Muscle of arm (tissue), 12 donors: ENCODE results near the gene TMEM94. TPM values are rescaled to one million over a fixed set of nuclear protein-coding genes. Genes with fewer than 3 reads are reported as not detected.

ENCODE experiments used
- DNase-seq: peaks from one replicate; pipeline ENCODE4 v3.0.0-alpha.2; 2013
- polyA plus RNA-seq, 12 donors: library from polyadenylated mRNA; unstranded; fragments of 120-200 nt; gene quantifications; one replicate each; pipeline ENCODE4 v1.2.1, GENCODE V29; 2013; ENCODE audit not compliant: insufficient read length in 12 of 12

Gene TMEM94
- polyA plus RNA-seq, 12 donors, result 43.9 to 87.2 (median 57.4) TPM; not detected in 1

DNA sequence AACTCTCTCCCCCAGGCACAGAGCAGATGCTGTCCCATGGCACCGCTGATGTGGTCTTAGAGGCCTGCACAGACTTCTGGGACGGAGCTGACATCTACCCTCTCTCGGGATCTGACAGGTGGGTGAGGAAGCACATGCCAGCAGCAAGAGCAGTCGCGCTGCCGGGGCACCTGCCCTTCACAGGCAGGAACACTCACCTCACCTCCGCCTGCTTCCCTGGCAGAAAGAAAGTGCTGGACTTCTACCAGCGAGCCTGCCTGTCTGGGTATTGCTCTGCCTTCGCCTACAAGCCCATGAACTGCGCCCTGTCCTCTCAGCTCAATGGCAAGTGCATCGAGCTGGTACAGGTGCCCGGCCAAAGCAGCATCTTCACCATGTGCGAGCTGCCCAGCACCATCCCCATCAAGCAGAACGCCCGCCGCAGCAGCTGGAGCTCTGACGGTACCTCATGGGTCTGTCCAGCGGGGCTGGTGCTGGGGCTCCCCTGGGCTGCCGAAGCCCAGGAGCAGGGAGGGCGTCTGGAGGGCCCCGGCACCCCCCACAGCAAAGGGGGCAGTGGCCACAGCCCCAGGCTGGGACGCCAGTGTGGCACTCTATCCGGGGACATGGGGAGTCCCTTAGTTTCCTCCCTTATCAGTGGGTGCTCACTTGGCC is 37.2 kb downstream of the TMEM94 start:
- no peak for DNase-seq

GRCh38 chr17:75494326-75494877 is 38.0 kb downstream of the TMEM94 start:
- no peak for DNase-seq

- no peak for DNase-seq
These were observed 39.6 kb downstream of the TMEM94 start for GRCh38 chr17:75496005-75496404.

GRCh38 chr17:75498039-75498725 is 41.7 kb downstream of the TMEM94 start:
- DNase-seq, result no peak

GRCh38 chr17:75498726-75499213 is 42.3 kb downstream of the TMEM94 start:
- no peak for DNase-seq

DNA sequence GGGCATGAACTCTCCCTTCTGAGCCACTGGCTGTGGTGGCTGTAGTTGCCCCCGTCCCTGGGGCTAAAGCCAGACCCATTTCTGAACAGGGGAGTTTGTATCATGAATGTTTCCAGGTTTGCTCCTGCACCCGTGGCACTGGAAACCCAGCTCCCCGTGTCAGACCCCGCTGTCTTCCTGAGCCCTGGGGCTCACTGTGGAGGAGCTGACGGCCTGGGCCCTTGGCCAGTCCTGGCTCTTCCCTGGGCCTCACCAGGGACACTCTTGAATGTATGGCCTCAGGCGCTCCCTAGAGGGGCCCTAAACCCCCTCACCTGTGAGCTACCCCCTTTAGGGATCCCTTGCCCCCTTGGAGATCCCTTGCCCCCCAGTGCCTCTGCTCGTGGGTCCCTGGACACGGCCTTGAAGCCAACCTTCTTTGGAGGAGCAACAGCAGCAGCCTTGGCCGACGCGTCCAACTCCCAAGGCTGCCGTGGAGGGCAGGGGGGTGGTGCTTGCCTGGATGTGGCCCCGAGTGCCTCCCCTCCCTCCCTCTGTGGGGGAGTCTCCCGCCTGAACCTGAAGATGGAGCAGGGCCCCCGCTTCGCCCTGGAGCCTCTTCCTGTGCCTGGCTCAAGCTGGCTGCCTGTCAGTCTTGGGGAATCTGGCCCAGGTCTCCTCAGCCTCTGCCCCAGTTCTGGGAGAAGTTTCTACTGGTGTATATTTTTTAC is 43.0 kb downstream of the TMEM94 start:
- DNase-seq, result no peak

DNA sequence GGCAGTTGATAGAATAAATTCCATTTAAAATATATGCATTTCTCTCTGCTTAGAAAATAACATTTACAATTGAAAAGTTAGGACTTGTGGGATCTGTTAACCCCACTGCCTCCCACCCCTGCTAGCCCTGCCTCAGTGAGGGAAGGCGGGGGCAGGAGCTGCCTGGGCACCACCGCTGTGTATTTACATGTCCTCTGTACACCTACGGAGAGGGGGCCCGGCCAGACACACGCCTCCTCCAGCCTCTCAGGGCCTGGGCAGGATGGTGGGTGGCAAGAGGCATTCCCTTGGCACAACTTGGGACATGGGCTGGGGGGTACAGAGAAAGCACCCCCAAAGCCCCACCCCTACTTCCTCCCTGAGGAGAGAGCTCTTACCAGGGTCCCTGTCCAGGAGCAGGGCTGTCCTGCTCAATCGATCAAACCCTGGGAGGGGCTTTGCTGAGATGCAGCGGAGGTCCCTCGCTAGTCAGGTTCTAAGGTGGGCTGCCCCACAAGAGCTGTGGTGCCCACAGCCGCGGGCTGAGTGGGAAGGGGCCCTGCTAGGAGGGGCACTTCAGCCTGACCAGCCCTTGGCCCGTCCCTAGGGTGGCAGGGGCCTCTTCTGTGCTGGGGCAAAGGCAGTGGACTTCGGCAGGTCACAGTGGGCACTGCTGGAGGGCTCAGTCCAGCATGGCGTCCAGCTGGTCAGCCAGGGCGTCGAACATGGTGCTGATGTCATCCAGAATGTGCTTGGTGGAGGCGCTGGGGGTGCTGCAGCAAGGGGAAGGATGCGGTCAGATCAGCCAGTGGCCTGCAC is 44.2 kb downstream of the TMEM94 start:
- no peak for DNase-seq

GRCh38 chr17:75501378-75502071 is 45.1 kb downstream of the TMEM94 start:
- no peak for DNase-seq

DNA sequence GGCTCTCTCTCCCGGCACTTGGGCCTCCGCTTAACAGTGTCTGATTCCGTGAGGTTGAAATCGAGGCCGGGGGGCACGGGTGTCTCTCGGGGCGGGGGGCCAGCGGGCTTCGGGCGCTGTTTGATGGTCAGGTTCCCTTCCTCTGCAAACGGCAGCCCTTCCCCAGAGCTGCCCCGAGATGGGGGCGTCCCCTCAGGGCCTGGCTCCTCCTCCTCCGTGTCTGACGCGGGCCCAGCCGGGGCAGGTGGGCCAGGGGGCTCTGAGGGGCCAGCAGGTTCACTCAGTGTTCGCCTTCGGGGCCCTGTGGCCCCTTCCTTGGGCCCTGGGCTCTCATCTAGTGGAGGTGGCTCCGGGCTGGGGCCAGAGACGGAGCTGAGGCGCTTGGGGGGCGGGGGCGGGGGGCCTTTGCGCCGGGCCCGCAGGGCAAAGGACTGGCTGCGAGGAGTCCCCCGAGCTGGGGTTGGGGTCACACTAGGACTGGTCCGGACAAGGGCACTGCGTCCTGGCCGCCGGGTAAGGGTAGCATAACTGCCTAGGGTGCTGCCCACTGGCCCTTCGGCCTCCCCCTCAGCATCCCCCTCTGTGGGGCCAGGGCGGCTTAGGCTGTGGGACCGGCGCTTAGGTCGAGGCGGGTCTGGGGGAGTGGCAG is 45.8 kb downstream of the TMEM94 start:
- no peak for DNase-seq

DNA sequence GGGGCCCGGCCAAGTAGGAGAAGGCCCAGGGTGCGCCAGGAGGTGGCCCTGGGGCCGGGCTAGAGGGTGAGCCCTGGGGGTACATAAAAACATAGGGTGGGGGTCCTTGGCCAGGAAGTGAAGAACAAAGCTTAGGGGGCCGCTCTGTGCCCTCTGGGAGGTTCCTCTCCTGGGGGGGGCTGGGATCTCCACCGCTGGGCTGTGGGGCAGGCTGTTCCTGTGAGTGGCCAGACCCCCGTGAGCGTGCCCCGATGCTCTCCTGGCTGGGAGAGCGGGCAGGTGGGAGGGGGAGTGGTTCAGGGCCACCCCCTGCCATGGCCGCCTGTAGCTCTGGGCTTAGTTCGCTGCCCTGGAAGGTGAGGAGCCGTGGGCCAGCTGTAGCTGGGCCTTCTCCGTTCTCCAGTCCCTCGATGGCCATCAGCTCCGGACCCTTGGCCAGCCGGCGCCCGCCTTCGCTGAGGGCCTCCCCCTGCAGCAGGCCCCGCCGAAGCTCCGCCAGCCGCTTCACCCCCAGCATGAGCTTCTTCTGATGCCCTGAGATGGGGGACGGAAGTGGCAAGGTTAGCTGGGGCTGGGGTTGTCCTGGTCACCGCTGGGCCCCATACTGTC is 46.4 kb downstream of the TMEM94 start:
- no peak for DNase-seq

DNA sequence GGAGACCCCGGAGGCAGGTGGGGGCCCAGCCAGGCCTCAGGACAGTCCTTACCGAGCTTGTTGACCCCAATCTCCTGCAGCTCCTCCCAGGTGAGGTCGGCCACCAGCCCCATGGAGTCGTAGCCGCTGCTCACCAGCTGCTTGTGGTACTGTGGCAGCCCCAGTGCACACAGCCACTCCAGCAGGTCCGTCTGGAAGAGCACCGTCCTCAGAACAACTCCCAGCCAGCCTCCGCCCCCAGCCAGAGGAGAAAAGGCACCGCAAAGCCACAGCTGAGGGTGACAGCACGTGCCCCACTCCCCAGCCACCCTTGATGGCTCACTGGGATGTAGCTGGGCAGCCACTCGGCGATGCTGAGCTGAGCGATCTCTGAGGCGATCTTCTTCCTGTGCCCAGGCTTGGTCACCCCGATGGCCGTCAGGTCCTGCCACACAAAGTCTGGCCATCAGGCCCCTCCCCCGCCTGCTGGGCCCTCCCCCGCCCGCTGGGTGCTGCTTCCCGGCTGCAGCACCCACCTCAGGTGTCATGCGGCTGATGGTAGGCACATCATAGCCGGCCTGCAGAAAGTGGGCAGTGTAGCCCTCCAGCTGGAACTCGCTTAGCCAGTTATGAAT is 47.0 kb downstream of the TMEM94 start:
- DNase-seq, result no peak

DNA sequence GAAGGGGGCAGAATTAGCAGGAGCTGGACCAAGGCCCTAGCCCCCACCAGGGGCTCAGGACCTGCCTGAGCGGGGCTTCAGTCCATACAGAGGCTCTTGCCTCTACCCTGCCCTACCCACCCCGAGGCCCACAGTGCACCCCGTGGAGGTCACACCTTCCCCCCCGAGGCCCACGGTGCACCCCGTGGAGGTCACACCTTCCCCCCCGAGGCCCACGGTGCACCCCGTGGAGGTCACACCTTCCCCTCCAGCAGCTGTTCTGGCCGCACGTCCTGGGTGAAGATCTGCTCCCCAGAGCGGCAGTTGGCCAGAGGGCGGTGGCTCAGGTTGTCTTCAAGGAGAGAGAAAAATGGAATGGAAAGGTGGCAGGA is 47.5 kb downstream of the TMEM94 start:
- DNase-seq, result no peak

GRCh38 chr17:75504347-75505151 is 48.1 kb downstream of the TMEM94 start:
- no peak for DNase-seq

DNA sequence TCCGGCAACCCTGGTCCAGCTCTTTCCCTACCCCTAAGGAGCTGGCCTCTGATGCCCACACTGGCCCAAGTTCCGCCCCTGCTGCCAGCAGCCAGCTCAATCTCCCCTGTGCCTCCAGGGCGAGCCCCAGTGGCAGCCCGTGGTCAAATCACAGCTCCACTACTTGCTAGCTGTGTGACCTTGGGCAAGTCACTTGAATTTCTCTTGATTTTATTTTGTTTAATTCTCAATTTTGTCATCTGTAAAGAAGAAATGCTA is 48.6 kb downstream of the TMEM94 start:
- no peak for DNase-seq

- DNase-seq, result no peak
These were observed 49.2 kb downstream of the TMEM94 start for GRCh38 chr17:75505640-75506039.

DNA sequence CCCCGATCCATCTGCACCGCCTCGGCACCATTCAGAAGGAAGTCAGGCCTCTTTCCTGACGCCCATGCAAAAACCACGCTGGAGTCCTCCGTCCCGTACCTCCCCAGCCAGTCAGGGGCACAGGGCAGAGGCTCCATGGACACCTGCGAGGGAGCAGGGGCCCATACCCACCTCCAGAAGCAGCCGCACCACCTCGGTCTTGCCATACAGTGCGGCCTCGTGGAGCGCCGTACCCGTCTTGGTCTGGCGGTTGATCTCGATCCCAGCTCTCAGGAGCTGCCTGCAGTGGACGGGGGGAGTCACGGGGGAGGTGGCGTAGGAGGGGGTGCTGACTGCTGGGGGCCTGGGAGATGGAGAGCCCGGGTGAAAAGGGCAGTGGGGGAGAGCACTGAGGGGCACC is 49.7 kb downstream of the TMEM94 start:
- no peak for DNase-seq

- DNase-seq, result no peak
These were observed 50.5 kb downstream of the TMEM94 start for GRCh38 chr17:75506888-75507287.

DNA sequence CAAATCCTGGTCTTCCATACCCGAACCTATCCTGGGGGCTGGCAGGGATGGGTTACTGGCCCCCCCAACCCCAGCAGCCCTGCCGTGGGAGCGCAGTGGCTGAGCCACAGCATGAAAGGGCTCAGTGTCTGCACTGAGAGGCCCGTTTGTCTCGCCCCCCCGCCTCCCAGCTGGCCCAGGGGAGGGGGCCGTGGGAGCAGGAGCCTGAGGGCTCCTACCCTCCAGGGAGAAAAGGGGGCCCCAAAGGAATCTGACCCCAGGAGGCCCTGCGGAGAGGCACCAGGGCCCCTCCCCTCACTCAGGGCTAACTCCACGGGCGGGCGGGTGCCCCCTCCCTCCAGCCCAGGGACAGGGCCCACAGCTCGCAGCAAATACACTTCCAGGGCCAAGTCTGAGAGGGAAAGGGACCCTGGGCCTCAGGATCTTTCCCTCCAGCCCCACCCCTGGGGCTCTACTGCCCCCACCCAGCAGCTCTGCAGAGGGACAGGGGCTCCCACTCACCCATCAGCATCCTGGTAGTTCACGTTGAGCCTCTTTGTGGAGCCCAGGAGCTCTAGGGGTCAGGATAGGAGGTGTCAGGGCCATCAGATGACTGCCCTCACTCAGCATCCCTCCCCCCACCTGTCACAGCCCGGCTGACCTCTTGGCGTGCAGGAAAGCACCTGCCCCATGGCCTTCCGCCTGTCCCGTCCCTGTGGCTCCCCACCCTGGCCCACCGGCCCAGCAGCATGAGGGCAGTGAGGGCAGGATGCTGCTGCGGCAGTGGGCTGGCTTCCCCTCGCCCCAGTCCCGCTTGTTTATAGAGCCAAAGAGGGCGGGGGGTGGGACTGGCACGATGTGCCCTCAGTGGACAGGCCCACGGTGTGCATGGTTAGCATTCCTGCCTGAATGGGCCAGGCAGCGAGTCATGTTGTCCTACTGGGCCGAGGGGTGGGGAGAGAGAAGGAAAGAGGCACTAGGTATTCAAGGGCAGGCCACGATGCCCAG is 51.6 kb downstream of the TMEM94 start:
- DNase-seq, result no peak
